Measurements from ENCODE around the gene TYW1.
A peak's percentile ranks its signal among the peaks of the same experiment; 100 is the strongest.

Gene TYW1

DNA sequence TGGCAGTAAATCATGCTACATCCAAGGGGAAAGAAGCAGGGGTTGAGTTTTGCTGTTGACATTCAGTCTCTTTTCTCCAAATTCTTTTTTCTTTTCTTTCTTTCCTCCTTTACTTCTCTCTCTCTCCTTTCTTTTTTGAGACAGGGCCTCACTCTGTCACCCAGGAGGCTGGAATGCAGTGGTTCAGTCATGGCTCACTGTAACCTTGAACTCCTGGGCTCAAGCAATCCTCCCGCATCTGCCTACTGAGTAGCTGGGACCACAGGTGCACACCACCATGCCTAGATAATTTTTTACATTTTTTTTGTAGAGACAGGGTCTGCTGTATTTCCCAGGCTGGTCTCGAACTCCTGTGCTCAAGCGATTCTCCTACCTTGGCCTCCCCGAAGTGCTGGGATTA lies 36.4 kb upstream of the TYW1 start:
- peak in 1 of 2 donors; percentile 6 for DNase-seq
- Histone ChIP-seq H3K9ac (ENCODE audit: low read length) (no peak overlapping the region), H4K91ac (ENCODE audit: low read depth, low read length) (no peak overlapping the region), H3K36me3 (ENCODE audit: control insufficient read depth in 1 of 2, insufficient read depth in 2 of 2, low read length in 2 of 2) (peaks cover 25 to 39% of the 10 kb centered on the region in 2 experiments), H3K4me2 (ENCODE audit: low read length) (no peak overlapping the region), H3K27me3 (ENCODE audit: insufficient read depth, low read length) (no peaks in the 10 kb centered on the region), H3K27ac (ENCODE audit: low read depth, low read length) (no peak overlapping the region), H4K8ac (ENCODE audit: low read depth, low read length) (no peak overlapping the region), H3K4me3 (ENCODE audit: low read depth, low read length) (no peak overlapping the region), H3K9me3 (ENCODE audit: insufficient read depth, low read depth, low read length) (no peaks in the 10 kb centered on the region), H2BK120ac (ENCODE audit: insufficient read depth, low read length, poor library complexity) (no peak overlapping the region), H4K12ac (ENCODE audit: low read depth, low read length) (no peak overlapping the region), H2AFZ (ENCODE audit: insufficient read depth, low read length, poor library complexity) (no peak overlapping the region), H2AK5ac (ENCODE audit: low read length) (no peak overlapping the region), H3K4me1 (ENCODE audit: control insufficient read depth in 1 of 2, insufficient read depth in 2 of 2, low read length in 2 of 2) (no peaks in the 10 kb centered on the region), H3K23ac (ENCODE audit: low read length) (no peak overlapping the region), H3K4ac (ENCODE audit: low read depth, low read length) (no peak overlapping the region), H2BK5ac (ENCODE audit: low read depth, low read length, poor library complexity) (no peak overlapping the region), H3K14ac (ENCODE audit: low read length) (no peak overlapping the region), H3K79me1 (ENCODE audit: low read length) (no peaks in the 10 kb centered on the region), H3K18ac (ENCODE audit: low read length) (no peak overlapping the region), H3K79me2 (ENCODE audit: control insufficient read depth, insufficient read depth, low read length, poor library complexity) (no peaks in the 10 kb centered on the region), H2BK12ac (ENCODE audit: low read length) (no peak overlapping the region)
- no CpG with 5 or more reads among the region's 4 CpGs for WGBS (ENCODE audit: extremely low coverage, insufficient coverage, insufficient read length)

- no peaks in the 10 kb centered on the region for H3K79me2 ChIP-seq (ENCODE audit: control insufficient read depth, insufficient read depth, low read length, poor library complexity)
- H4K91ac ChIP-seq (ENCODE audit: low read depth, low read length): no peak overlapping the region
- no peak overlapping the region for H2BK12ac ChIP-seq (ENCODE audit: low read length)
- DNase-seq: no peak
- no peaks in the 10 kb centered on the region for H3K79me1 ChIP-seq (ENCODE audit: low read length)
- no peak overlapping the region for H4K8ac ChIP-seq (ENCODE audit: low read depth, low read length)
- H3K4me1 ChIP-seq (ENCODE audit: control insufficient read depth in 1 of 2, insufficient read depth in 2 of 2, low read length in 2 of 2): no peaks in the 10 kb centered on the region
- H3K27me3 ChIP-seq (ENCODE audit: insufficient read depth, low read length): no peaks in the 10 kb centered on the region
- H4K12ac ChIP-seq (ENCODE audit: low read depth, low read length): no peak overlapping the region
- H3K27ac ChIP-seq (ENCODE audit: low read depth, low read length): no peak overlapping the region
- no peak overlapping the region for H2AK5ac ChIP-seq (ENCODE audit: low read length)
- H3K14ac ChIP-seq (ENCODE audit: low read length): no peak overlapping the region
- no CpG with 5 or more reads among the region's 5 CpGs for WGBS (ENCODE audit: extremely low coverage, insufficient coverage, insufficient read length)
- H3K23ac ChIP-seq (ENCODE audit: low read length): no peak overlapping the region
- no peak overlapping the region for H3K18ac ChIP-seq (ENCODE audit: low read length)
- peaks cover 23 to 33% of the 10 kb centered on the region in 2 experiments for H3K36me3 ChIP-seq (ENCODE audit: control insufficient read depth in 1 of 2, insufficient read depth in 2 of 2, low read length in 2 of 2)
- no peak overlapping the region for H2BK120ac ChIP-seq (ENCODE audit: insufficient read depth, low read length, poor library complexity)
- H3K9me3 ChIP-seq (ENCODE audit: insufficient read depth, low read depth, low read length): no peaks in the 10 kb centered on the region
- H3K9ac ChIP-seq (ENCODE audit: low read length): no peak overlapping the region
- H3K4ac ChIP-seq (ENCODE audit: low read depth, low read length): no peak overlapping the region
- no peak overlapping the region for H3K4me2 ChIP-seq (ENCODE audit: low read length)
- no peak overlapping the region for H3K4me3 ChIP-seq (ENCODE audit: low read depth, low read length)
- H2BK5ac ChIP-seq (ENCODE audit: low read depth, low read length, poor library complexity): no peak overlapping the region
- H2AFZ ChIP-seq (ENCODE audit: insufficient read depth, low read length, poor library complexity): no peak overlapping the region
Measured at GRCh38 chr7:66961096-66961495, 35.5 kb upstream of the TYW1 start.

- no peak overlapping the region for H2AK5ac ChIP-seq (ENCODE audit: low read length)
- H3K27me3 ChIP-seq (ENCODE audit: insufficient read depth, low read length): no peaks in the 10 kb centered on the region
- H4K91ac ChIP-seq (ENCODE audit: low read depth, low read length): no peak overlapping the region
- peaks cover 7 to 15% of the 10 kb centered on the region in 2 experiments for H3K36me3 ChIP-seq (ENCODE audit: control insufficient read depth in 1 of 2, insufficient read depth in 2 of 2, low read length in 2 of 2)
- H3K27ac ChIP-seq (ENCODE audit: low read depth, low read length): no peak overlapping the region
- H4K8ac ChIP-seq (ENCODE audit: low read depth, low read length): no peak overlapping the region
- H3K9me3 ChIP-seq (ENCODE audit: insufficient read depth, low read depth, low read length): peaks cover 3% of the 10 kb centered on the region
- no peak overlapping the region for H4K12ac ChIP-seq (ENCODE audit: low read depth, low read length)
- no peak overlapping the region for H3K4me2 ChIP-seq (ENCODE audit: low read length)
- no peak overlapping the region for H3K9ac ChIP-seq (ENCODE audit: low read length)
- H3K23ac ChIP-seq (ENCODE audit: low read length): no peak overlapping the region
- H3K79me1 ChIP-seq (ENCODE audit: low read length): no peaks in the 10 kb centered on the region
- no peak overlapping the region for H2BK12ac ChIP-seq (ENCODE audit: low read length)
- H2BK120ac ChIP-seq (ENCODE audit: insufficient read depth, low read length, poor library complexity): no peak overlapping the region
- no peak overlapping the region for H3K4ac ChIP-seq (ENCODE audit: low read depth, low read length)
- no peak overlapping the region for H3K4me3 ChIP-seq (ENCODE audit: low read depth, low read length)
- H3K4me1 ChIP-seq (ENCODE audit: control insufficient read depth in 1 of 2, insufficient read depth in 2 of 2, low read length in 2 of 2): no peaks in the 10 kb centered on the region
- no peak overlapping the region for H3K18ac ChIP-seq (ENCODE audit: low read length)
- H2AFZ ChIP-seq (ENCODE audit: insufficient read depth, low read length, poor library complexity): no peak overlapping the region
- WGBS (ENCODE audit: extremely low coverage, insufficient coverage, insufficient read length): no CpG with 5 or more reads among the region's 4 CpGs
- H3K14ac ChIP-seq (ENCODE audit: low read length): no peak overlapping the region
- H3K79me2 ChIP-seq (ENCODE audit: control insufficient read depth, insufficient read depth, low read length, poor library complexity): no peaks in the 10 kb centered on the region
- peak in 1 of 2 donors; percentile 35 for DNase-seq
- no peak overlapping the region for H2BK5ac ChIP-seq (ENCODE audit: low read depth, low read length, poor library complexity)
Measured at GRCh38 chr7:66964411-66964810, 32.2 kb upstream of the TYW1 start.

GRCh38 chr7:66967029-66967428 lies 29.6 kb upstream of the TYW1 start:
- Histone ChIP-seq H4K12ac (ENCODE audit: low read depth, low read length) (no peak overlapping the region), H2AFZ (ENCODE audit: insufficient read depth, low read length, poor library complexity) (no peak overlapping the region), H2BK120ac (ENCODE audit: insufficient read depth, low read length, poor library complexity) (no peak overlapping the region), H3K18ac (ENCODE audit: low read length) (no peak overlapping the region), H3K9ac (ENCODE audit: low read length) (no peak overlapping the region), H3K23ac (ENCODE audit: low read length) (no peak overlapping the region), H2AK5ac (ENCODE audit: low read length) (no peak overlapping the region), H2BK5ac (ENCODE audit: low read depth, low read length, poor library complexity) (no peak overlapping the region), H3K79me1 (ENCODE audit: low read length) (no peaks in the 10 kb centered on the region), H3K36me3 (ENCODE audit: control insufficient read depth in 1 of 2, insufficient read depth in 2 of 2, low read length in 2 of 2) (no peaks in the 10 kb centered on the region), H2BK12ac (ENCODE audit: low read length) (no peak overlapping the region), H3K9me3 (ENCODE audit: insufficient read depth, low read depth, low read length) (peaks cover 3% of the 10 kb centered on the region), H3K4me2 (ENCODE audit: low read length) (no peak overlapping the region), H3K4ac (ENCODE audit: low read depth, low read length) (no peak overlapping the region), H3K79me2 (ENCODE audit: control insufficient read depth, insufficient read depth, low read length, poor library complexity) (no peaks in the 10 kb centered on the region), H3K4me1 (ENCODE audit: control insufficient read depth in 1 of 2, insufficient read depth in 2 of 2, low read length in 2 of 2) (no peaks in the 10 kb centered on the region), H3K4me3 (ENCODE audit: low read depth, low read length) (no peak overlapping the region), H3K14ac (ENCODE audit: low read length) (no peak overlapping the region), H4K91ac (ENCODE audit: low read depth, low read length) (no peak overlapping the region), H3K27ac (ENCODE audit: low read depth, low read length) (no peak overlapping the region), H4K8ac (ENCODE audit: low read depth, low read length) (no peak overlapping the region), H3K27me3 (ENCODE audit: insufficient read depth, low read length) (no peaks in the 10 kb centered on the region)
- DNase-seq: no peak
- no CpG with 5 or more reads among the region's 6 CpGs for WGBS (ENCODE audit: extremely low coverage, insufficient coverage, insufficient read length)

Measured in trophoblast cell (in vitro differentiated cells and primary cell).